Neural cell (in vitro differentiated cells): ENCODE results near the gene AFF1. TPM values are rescaled to one million over a fixed set of nuclear protein-coding genes. Genes with fewer than 3 reads are reported as not detected.

Source experiments
- H2AFZ ChIP-seq: fragments of 200-600, 300-800 bp; sonication (generic), shearing (Covaris generic); 2 replicates; pipeline ENCODE4 v1.6.0; 2014; ENCODE audit warnings: low read depth, mild to moderate bottlenecking, antibody characterized with exemption, low read length, moderate library complexity
- H3F3A ChIP-seq: fragments of 200-600 bp; shearing (Covaris generic); 2 replicates; pipeline ENCODE4 v1.6.1; 2016; ENCODE audit warnings: mild to moderate bottlenecking, moderate library complexity, mixed read lengths, antibody characterized with exemption, low read length; ENCODE audit not compliant: insufficient read depth, poor library complexity, severe bottlenecking
- H3K27ac ChIP-seq: fragments of 200-600, 300-800 bp; sonication (generic), shearing (Covaris generic); 2 replicates; pipeline ENCODE4 v1.5.1; 2014; ENCODE audit warnings: mild to moderate bottlenecking, low read length, moderate library complexity
- H3K27me3 ChIP-seq: fragments of 300-800, 200-600 bp; sonication (generic), shearing (Covaris generic); 2 replicates; pipeline ENCODE4 v1.6.0; 2014; ENCODE audit warnings: mild to moderate bottlenecking, low read depth, low read length, moderate library complexity; ENCODE audit not compliant: insufficient read depth
- H3K36me3 ChIP-seq: fragments of 300-800, 200-600 bp; sonication (generic), shearing (Covaris generic); 2 replicates; pipeline ENCODE4 v1.5.1; 2014; ENCODE audit warnings: mild to moderate bottlenecking, antibody characterized with exemption, low read length, moderate library complexity; ENCODE audit not compliant: insufficient read depth
- H3K4me2 ChIP-seq: fragments of 300-800, 200-600 bp; sonication (generic), shearing (Covaris generic); 2 replicates; pipeline ENCODE4 v1.6.0; 2014; ENCODE audit warnings: mild to moderate bottlenecking, low read length
- H3K4me3 ChIP-seq: fragments of 300-800, 200-600 bp; sonication (generic), shearing (Covaris generic); 2 replicates; pipeline ENCODE4 v1.5.1; 2014; ENCODE audit warnings: mild to moderate bottlenecking, low read length, moderate library complexity
- H3K79me2 ChIP-seq: fragments of 200-600 bp; shearing (Covaris generic); replicated peaks from 2 replicates; pipeline ENCODE4 v1.6.0; 2014; ENCODE audit warnings: mild to moderate bottlenecking, low read length, moderate library complexity; ENCODE audit not compliant: insufficient read depth
- H3K9ac ChIP-seq: fragments of 300-800, 200-600 bp; sonication (generic), shearing (Covaris generic); 2 replicates; pipeline ENCODE4 v1.6.1; 2016; ENCODE audit warnings: mild to moderate bottlenecking, low read length, mixed read lengths
- H3K9me2 ChIP-seq: fragments of 200-600 bp; shearing (Covaris generic); 2 replicates; pipeline ENCODE4 v1.6.1; 2016; ENCODE audit warnings: mild to moderate bottlenecking, low read length, mixed read lengths; ENCODE audit not compliant: insufficient read depth
- H3K9me3 ChIP-seq: fragments of 200-600, 300-800 bp; sonication (generic), shearing (Covaris generic); 2 replicates; pipeline ENCODE4 v1.6.1; 2016; ENCODE audit warnings: mild to moderate bottlenecking, mixed run types, low read length, moderate library complexity, mixed read lengths
- H4K20me1 ChIP-seq: fragments of 200-600 bp; shearing (Covaris generic); 2 replicates; pipeline ENCODE4 v1.6.1; 2016; ENCODE audit warnings: mild to moderate bottlenecking, mixed run types; ENCODE audit not compliant: insufficient read depth
- EP300 ChIP-seq: fragments of 450-650 bp; conservative IDR thresholded peaks from 2 replicates; pipeline ENCODE4 v1.6.1; 2014; ENCODE audit warnings: antibody characterized with exemption, mild to moderate bottlenecking, moderate library complexity; ENCODE audit not compliant: poor library complexity, severe bottlenecking
- EZH2 ChIP-seq: fragments of 200-600, 300-800 bp; shearing (Covaris generic), sonication (generic); IDR thresholded peaks from 2 replicates; pipeline ENCODE4 v1.6.1; 2014; ENCODE audit warnings: antibody characterized with exemption, low read length, borderline replicate concordance, mild to moderate bottlenecking; ENCODE audit not compliant: insufficient read depth, poor library complexity, severe bottlenecking
- MXI1 ChIP-seq: fragments of 450-650 bp; conservative IDR thresholded peaks from 2 replicates; pipeline ENCODE4 v1.6.1; 2014; ENCODE audit warnings: antibody characterized with exemption, mild to moderate bottlenecking; ENCODE audit not compliant: poor library complexity, severe bottlenecking
- POLR2AphosphoS5 ChIP-seq: IDR thresholded peaks from 2 replicates; pipeline ENCODE4 v1.6.1; 2012
- RAD21 ChIP-seq: fragments of 450-650 bp; conservative IDR thresholded peaks from 2 replicates; pipeline ENCODE4 v1.6.1; 2014; ENCODE audit warnings: antibody characterized with exemption, mild to moderate bottlenecking, moderate library complexity
- SMC3 ChIP-seq: fragments of 450-650 bp; conservative IDR thresholded peaks from 2 replicates; pipeline ENCODE4 v1.6.1; 2014; ENCODE audit warnings: antibody characterized with exemption, mild to moderate bottlenecking, moderate library complexity; ENCODE audit not compliant: poor library complexity
- TAF1 ChIP-seq: IDR thresholded peaks from 2 replicates; pipeline ENCODE4 v1.6.1; 2012; ENCODE audit warnings: low read depth
- polyA plus RNA-seq: library from polyadenylated mRNA; depleted of rRNA; stranded (reverse); fragments of >200 nt; gene quantifications from 2 replicates; pipeline ENCODE4 v1.2.3, GENCODE V29; 2014
- TF ChIP-seq, protein P1 (sequence below): fragments of 450-650 bp; IDR thresholded peaks from 2 replicates; pipeline ENCODE4 v1.5.1; 2014; ENCODE audit warnings: antibody characterized with exemption, mild to moderate bottlenecking, moderate library complexity; ENCODE audit not compliant: poor library complexity, severe bottlenecking
- TF ChIP-seq, protein P2 (sequence below): IDR thresholded peaks from 2 replicates; pipeline ENCODE4 v1.6.1; 2012; ENCODE audit warnings: borderline replicate concordance

The AFF1 gene
- polyA plus RNA-seq, 1 donor from 2014 or later: 0.63 TPM

DNA sequence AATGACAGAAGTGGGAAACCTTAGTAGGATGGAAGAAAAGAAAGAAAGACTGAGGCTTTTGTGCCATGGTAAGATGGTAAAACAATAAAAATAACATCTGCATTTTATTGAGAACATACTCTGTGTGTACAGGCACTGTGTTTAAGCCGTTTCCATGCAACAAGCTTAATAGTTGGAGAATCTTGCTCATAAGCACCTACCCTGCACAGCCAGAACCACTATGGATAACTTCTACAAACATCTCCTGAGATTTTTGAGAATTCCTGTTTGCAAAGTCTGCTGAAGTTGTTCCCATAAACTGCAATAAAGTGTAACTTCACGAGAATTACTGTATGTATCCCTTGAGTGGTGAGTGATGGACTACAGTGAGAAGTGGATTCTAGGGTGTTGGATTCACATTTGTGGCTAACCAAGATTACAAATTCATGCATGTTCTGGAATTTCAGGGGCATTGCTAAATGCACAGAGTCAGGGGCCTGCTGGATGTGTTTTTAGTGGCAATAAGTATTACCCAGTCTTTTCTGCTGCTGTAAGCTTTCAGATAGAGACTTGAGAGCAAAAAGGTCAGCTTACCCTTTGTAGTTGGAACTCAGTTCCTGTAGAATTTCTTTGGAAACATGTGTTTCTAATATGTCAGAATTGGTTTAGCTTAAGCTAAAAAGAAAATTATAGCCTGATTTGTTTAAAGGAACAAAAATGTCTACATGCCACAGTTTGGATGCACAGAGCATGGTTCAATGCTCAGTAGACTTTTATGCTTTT is 132.5 kb downstream of the AFF1 start:
- Histone ChIP-seq H3K27me3 (peaks cover 4% of the 10 kb centered on the region), H3K36me3 (no peaks in the 10 kb centered on the region), H3K4me2 (no peak overlapping the region), H3K9ac (no peak overlapping the region), H3K27ac (no peak overlapping the region), H3F3A (no peaks in the 10 kb centered on the region), H3K9me3 (no peaks in the 10 kb centered on the region), H3K79me2 (peaks cover 5% of the 10 kb centered on the region), H4K20me1 (no peaks in the 10 kb centered on the region), H3K9me2 (no peaks in the 10 kb centered on the region), H2AFZ (no peak overlapping the region), H3K4me3 (no peak overlapping the region)
- TF ChIP-seq SMC3 (no peak), POLR2AphosphoS5 (no peak)

DNA sequence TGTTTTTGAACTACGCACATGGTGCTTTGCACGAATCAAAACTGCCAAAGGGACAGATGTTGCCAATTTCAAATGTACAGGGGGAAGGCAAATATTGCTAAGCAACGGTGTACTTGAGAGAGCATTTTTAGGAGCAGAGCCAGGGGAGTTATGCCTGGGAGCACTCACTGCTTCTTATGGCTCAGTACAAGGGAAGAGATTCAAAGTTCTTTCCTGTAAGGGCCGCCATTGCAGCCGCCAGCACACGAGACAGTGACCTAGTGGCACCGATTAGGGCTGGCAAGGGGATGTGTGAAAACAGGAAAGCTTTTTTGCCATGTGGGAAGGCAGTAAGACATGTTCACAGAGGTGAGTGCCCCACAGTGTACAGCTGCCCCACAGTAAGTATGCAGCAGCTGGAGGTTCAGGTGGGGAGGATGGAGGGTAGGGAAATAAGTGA is 133.8 kb downstream of the AFF1 start:
- Histone ChIP-seq H3K9me3 (no peaks in the 10 kb centered on the region), H3K36me3 (no peaks in the 10 kb centered on the region), H3K79me2 (peaks cover 5% of the 10 kb centered on the region), H3K27ac (no peak overlapping the region), H3F3A (no peaks in the 10 kb centered on the region), H3K4me3 (no peak overlapping the region), H4K20me1 (no peaks in the 10 kb centered on the region), H3K4me2 (no peak overlapping the region), H3K27me3 (peaks cover 4% of the 10 kb centered on the region), H2AFZ (no peak overlapping the region), H3K9ac (no peak overlapping the region), H3K9me2 (no peaks in the 10 kb centered on the region)
- TF ChIP-seq EZH2: no peak
- no peak for TF ChIP-seq MXI1
- TF ChIP-seq RAD21: no peak
- no peak for TF ChIP-seq EP300
- TF ChIP-seq, protein P1, sequence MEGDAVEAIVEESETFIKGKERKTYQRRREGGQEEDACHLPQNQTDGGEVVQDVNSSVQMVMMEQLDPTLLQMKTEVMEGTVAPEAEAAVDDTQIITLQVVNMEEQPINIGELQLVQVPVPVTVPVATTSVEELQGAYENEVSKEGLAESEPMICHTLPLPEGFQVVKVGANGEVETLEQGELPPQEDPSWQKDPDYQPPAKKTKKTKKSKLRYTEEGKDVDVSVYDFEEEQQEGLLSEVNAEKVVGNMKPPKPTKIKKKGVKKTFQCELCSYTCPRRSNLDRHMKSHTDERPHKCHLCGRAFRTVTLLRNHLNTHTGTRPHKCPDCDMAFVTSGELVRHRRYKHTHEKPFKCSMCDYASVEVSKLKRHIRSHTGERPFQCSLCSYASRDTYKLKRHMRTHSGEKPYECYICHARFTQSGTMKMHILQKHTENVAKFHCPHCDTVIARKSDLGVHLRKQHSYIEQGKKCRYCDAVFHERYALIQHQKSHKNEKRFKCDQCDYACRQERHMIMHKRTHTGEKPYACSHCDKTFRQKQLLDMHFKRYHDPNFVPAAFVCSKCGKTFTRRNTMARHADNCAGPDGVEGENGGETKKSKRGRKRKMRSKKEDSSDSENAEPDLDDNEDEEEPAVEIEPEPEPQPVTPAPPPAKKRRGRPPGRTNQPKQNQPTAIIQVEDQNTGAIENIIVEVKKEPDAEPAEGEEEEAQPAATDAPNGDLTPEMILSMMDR: no peak
- no peak for TF ChIP-seq POLR2AphosphoS5
- TF ChIP-seq SMC3: no peak
- TF ChIP-seq, protein P2, sequence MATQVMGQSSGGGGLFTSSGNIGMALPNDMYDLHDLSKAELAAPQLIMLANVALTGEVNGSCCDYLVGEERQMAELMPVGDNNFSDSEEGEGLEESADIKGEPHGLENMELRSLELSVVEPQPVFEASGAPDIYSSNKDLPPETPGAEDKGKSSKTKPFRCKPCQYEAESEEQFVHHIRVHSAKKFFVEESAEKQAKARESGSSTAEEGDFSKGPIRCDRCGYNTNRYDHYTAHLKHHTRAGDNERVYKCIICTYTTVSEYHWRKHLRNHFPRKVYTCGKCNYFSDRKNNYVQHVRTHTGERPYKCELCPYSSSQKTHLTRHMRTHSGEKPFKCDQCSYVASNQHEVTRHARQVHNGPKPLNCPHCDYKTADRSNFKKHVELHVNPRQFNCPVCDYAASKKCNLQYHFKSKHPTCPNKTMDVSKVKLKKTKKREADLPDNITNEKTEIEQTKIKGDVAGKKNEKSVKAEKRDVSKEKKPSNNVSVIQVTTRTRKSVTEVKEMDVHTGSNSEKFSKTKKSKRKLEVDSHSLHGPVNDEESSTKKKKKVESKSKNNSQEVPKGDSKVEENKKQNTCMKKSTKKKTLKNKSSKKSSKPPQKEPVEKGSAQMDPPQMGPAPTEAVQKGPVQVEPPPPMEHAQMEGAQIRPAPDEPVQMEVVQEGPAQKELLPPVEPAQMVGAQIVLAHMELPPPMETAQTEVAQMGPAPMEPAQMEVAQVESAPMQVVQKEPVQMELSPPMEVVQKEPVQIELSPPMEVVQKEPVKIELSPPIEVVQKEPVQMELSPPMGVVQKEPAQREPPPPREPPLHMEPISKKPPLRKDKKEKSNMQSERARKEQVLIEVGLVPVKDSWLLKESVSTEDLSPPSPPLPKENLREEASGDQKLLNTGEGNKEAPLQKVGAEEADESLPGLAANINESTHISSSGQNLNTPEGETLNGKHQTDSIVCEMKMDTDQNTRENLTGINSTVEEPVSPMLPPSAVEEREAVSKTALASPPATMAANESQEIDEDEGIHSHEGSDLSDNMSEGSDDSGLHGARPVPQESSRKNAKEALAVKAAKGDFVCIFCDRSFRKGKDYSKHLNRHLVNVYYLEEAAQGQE: no peak
- TF ChIP-seq TAF1: no peak
